GM12878 (cell line): Measurements from ENCODE around the gene CDHR2. TPM values are rescaled to one million over a fixed set of nuclear protein-coding genes. Genes with fewer than 3 reads are reported as not detected.

Experiments
- ATAC-seq: fragments of 200-7000 bp; cut with Tn5 transposase; 3 replicates; pipeline ENCODE4 v1.9.1; 2020; ENCODE audit warnings: mild to moderate bottlenecking, moderate library complexity
- BruUV-seq: library from RNA; stranded (reverse); fragments of 400-500 nt; replicated peaks from 2 replicates; lab custom pipeline; 2021; lab: Mats Ljungman, UMichigan
- CTCF ChIA-PET: fragments of 300-600 bp; sonication (Branson Sonifier 250); formaldehyde crosslinking; extraction: SDS; loops from one replicate; lab custom pipeline; 2021; ENCODE audit warnings: inconsistent platforms; lab: Yijun Ruan, JAX
- POLR2A ChIA-PET: fragments of 350-600 bp; formaldehyde crosslinking; extraction: SDS; loops from one replicate; lab custom pipeline; 2021; ENCODE audit warnings: inconsistent platforms; lab: Charles Lee
- RAD21 ChIA-PET: fragments of 300-600 bp; sonication (Branson Sonifier 250); formaldehyde crosslinking; loops from one replicate; lab custom pipeline; 2023; ENCODE audit warnings: antibody characterized with exemption; ENCODE audit not compliant: unreplicated experiment; lab: Charles Lee
- SMC1A ChIA-PET: fragments of 300-600 bp; sonication (Branson Sonifier 250); formaldehyde crosslinking; loops from one replicate; lab custom pipeline; 2023; ENCODE audit not compliant: unreplicated experiment, uncharacterized antibody; lab: Charles Lee
- DNase-seq: peaks from one replicate; pipeline ENCODE4 v3.0.0-alpha.2; 2011; ENCODE audit warnings: low read depth, low spot score
- FAIRE-seq: peaks from 3 replicates; lab custom pipeline; 2011; peaks lifted over from hg19 to GRCh38; lab: Jason Lieb, UNC
- H2AFZ ChIP-seq: 2 replicates; pipeline ENCODE4 v1.6.0; 2011; ENCODE audit warnings: low read depth, low read length, control low read depth; ENCODE audit not compliant: control insufficient read depth
- H3K27ac ChIP-seq: 2 replicates; pipeline ENCODE4 v1.5.1; 2011; ENCODE audit warnings: control low read depth; ENCODE audit not compliant: control insufficient read depth, insufficient read depth
- H3K27me3 ChIP-seq, 2 experiments: replicated peaks in 1 of 2; 2 replicates each; pipeline versions ENCODE4 v1.6.0 to v1.6.1; 2011; ENCODE audit warnings: low read length in 1 of 2; ENCODE audit not compliant: control insufficient read depth in 2 of 2, insufficient read depth in 2 of 2
- H3K36me3 ChIP-seq, 2 experiments: 2 replicates each; pipeline ENCODE4 v1.5.1; 2011; ENCODE audit warnings: low read length in 1 of 2; ENCODE audit not compliant: control insufficient read depth in 2 of 2, insufficient read depth in 2 of 2
- H3K4me1 ChIP-seq: 2 replicates; pipeline ENCODE4 v1.6.1; 2011; ENCODE audit warnings: mild to moderate bottlenecking, low read length, moderate library complexity, mixed read lengths; ENCODE audit not compliant: control insufficient read depth, insufficient read depth
- H3K4me2 ChIP-seq: 2 replicates; pipeline ENCODE4 v1.6.0; 2011; ENCODE audit warnings: control low read depth; ENCODE audit not compliant: control insufficient read depth, insufficient read depth
- H3K4me3 ChIP-seq: fragments of 200-600 bp; sonication (generic); 2 replicates; pipeline ENCODE4 v1.5.1; 2016
- H3K79me2 ChIP-seq: 2 replicates; pipeline ENCODE4 v1.6.0; 2011; ENCODE audit warnings: low read length; ENCODE audit not compliant: control insufficient read depth, insufficient read depth
- H3K9ac ChIP-seq: 2 replicates; pipeline ENCODE4 v1.8.0; 2011; ENCODE audit warnings: low read length, control low read depth, mixed read lengths; ENCODE audit not compliant: control insufficient read depth, insufficient read depth
- H3K9me3 ChIP-seq: replicated peaks from 3 replicates; pipeline ENCODE4 v1.5.1; 2011; ENCODE audit warnings: mild to moderate bottlenecking, low read length; ENCODE audit not compliant: control insufficient read depth, insufficient read depth
- H4K20me1 ChIP-seq: 2 replicates; pipeline ENCODE4 v1.6.0; 2011; ENCODE audit not compliant: control insufficient read depth, insufficient read depth
- EGR1 ChIP-seq, 2 experiments: IDR thresholded peaks; 1 replicate in 1 of 2; 2 replicates in 1 of 2; pipeline ENCODE4 v1.6.1; 2011 to 2012; ENCODE audit warnings: low read depth in 2 of 2, low read length in 2 of 2, borderline replicate concordance in 1 of 2, mild to moderate bottlenecking in 1 of 2, moderate library complexity in 1 of 2
- ESRRA ChIP-seq: IDR thresholded peaks from 2 replicates; pipeline ENCODE4 v1.6.1; 2012; ENCODE audit warnings: mild to moderate bottlenecking, low read length, improper control_type of control experiment
- HCFC1 ChIP-seq: fragments of 150-350 bp; IDR thresholded peaks from 2 replicates; pipeline ENCODE4 v1.6.1; 2014; ENCODE audit warnings: low read length
- HDGF ChIP-seq: fragments of 450-650 bp; IDR thresholded peaks from 2 replicates; pipeline ENCODE4 v1.6.1; 2016; ENCODE audit warnings: antibody characterized with exemption
- JUNB ChIP-seq: IDR thresholded peaks from 2 replicates; pipeline ENCODE4 v1.6.1; 2016; ENCODE audit warnings: antibody characterized with exemption, mild to moderate bottlenecking
- NFYA ChIP-seq: IDR thresholded peaks from 2 replicates; pipeline ENCODE4 v1.6.1; 2011; ENCODE audit warnings: low read depth, mild to moderate bottlenecking, low read length, improper control_type of control experiment, borderline replicate concordance
- NR2C1 ChIP-seq: fragments of 450-650 bp; IDR thresholded peaks from 2 replicates; pipeline ENCODE4 v1.6.1; 2017; ENCODE audit warnings: antibody characterized with exemption, mild to moderate bottlenecking, moderate library complexity
- PRDM15 ChIP-seq: fragments of 450-650 bp; formaldehyde crosslinking; IDR thresholded peaks from 2 replicates; pipeline ENCODE4 v1.4.0; 2020; ENCODE audit warnings: mild to moderate bottlenecking, moderate library complexity
- RBBP5 ChIP-seq: fragments of 200-600 bp; sonication (generic); conservative IDR thresholded peaks from 2 replicates; pipeline ENCODE4 v1.6.1; 2016
- SMARCA5 ChIP-seq: fragments of 450-650 bp; IDR thresholded peaks from 2 replicates; pipeline ENCODE4 v1.6.1; 2017; ENCODE audit warnings: mild to moderate bottlenecking
- TARDBP ChIP-seq: IDR thresholded peaks from 2 replicates; pipeline ENCODE4 v1.6.1; 2016; ENCODE audit warnings: borderline replicate concordance
- USF1 ChIP-seq: IDR thresholded peaks from 2 replicates; pipeline ENCODE4 v1.6.1; 2011; ENCODE audit warnings: borderline replicate concordance, low read depth, mild to moderate bottlenecking, moderate library complexity, mixed read lengths, low read length; ENCODE audit not compliant: insufficient read depth; ENCODE audit errors: extremely low read length
- USF2 ChIP-seq: IDR thresholded peaks from 2 replicates; pipeline ENCODE4 v1.6.1; 2011; ENCODE audit warnings: low read depth, low read length, improper control_type of control experiment, borderline replicate concordance
- WGBS: methylation state at CpG from one replicate; pipeline ENCODE4 v1.1.6; 2016; ENCODE audit warnings: low lambda C conversion rate; ENCODE audit not compliant: insufficient replicate concordance, insufficient coverage; ENCODE audit errors: missing lambda C conversion rate; 5-methylcytosine and 5-hydroxymethylcytosine counted together
- in situ Hi-C: fragments of 300-500 bp; cut with MboI; formaldehyde crosslinking; loops from 9 replicates; pipeline ENCODE4 v1.14.3; 2018; ENCODE audit warnings: mixed read lengths
- intact Hi-C: fragments of 100-400 bp; cut with micrococcal nuclease; formaldehyde crosslinking; loops from one replicate; pipeline ENCODE4 v1.14.2; 2022; ENCODE audit not compliant: unreplicated experiment
- polyA plus RNA-seq, 11 experiments: library from polyadenylated mRNA; depleted of rRNA in 4 of 11; unstranded in 6 of 11; stranded (reverse) in 5 of 11; fragments of >200 nt; fragmentation: Nextera tagmentation in 4 of 11; fragmentation: Illumina TruSeq in 1 of 11; extraction: Ambion mirVana in 4 of 11; extraction: Trizol in 1 of 11; gene quantifications; 1 replicate in 1 of 11; 2 replicates in 10 of 11; pipeline versions ENCODE4 v1.2.1 to v1.2.3, GENCODE V29; 2011 to 2016; ENCODE audit warnings: inconsistent platforms in 2 of 11, missing spikeins in 2 of 11, low read depth in 1 of 11
- total RNA-seq, 4 experiments: library from RNA; depleted of rRNA in 3 of 4; stranded (reverse); fragments of >200 nt in 3 of 4; fragmentation: Illumina TruSeq in 1 of 4; extraction: Trizol in 1 of 4; gene quantifications; 2 replicates each; pipeline versions ENCODE4 v1.2.1 to v1.2.3, GENCODE V29; 2013 to 2021
- TF ChIP-seq, protein P1 (sequence below): fragments of 450-650 bp; formaldehyde crosslinking; IDR thresholded peaks from 2 replicates; pipeline ENCODE4 v1.5.0; 2022; ENCODE audit warnings: mild to moderate bottlenecking, missing genetic modification characterization
- TF ChIP-seq, protein P2 (sequence below): IDR thresholded peaks from 2 replicates; pipeline ENCODE4 v1.6.1; 2012; ENCODE audit warnings: low read depth, low read length, improper control_type of control experiment

CDHR2 gene
- total and polyA plus RNA-seq, 10 of the 15 experiments (the other 5 are each of a cell fraction or from before 2014, with no cell fraction given), result 0.03 to 0.46 (median 0.06) TPM; not detected in 5

GRCh38 chr5:176528301-176528700 lies 20.8 kb upstream of the CDHR2 start:
- DNase-seq, result no peak
- Histone ChIP-seq H3K4me2 (no peak overlapping the region), H3K27ac (no peak overlapping the region), H3K79me2 (peaks cover 19% of the 10 kb centered on the region), H4K20me1 (no peaks in the 10 kb centered on the region; the same call in 1 of the 2 replicates), H2AFZ (no peak overlapping the region), H3K9me3 (no peaks in the 10 kb centered on the region), H3K27me3 (no peaks in the 10 kb centered on the region), H3K4me1 (peaks cover 31% of the 10 kb centered on the region), H3K36me3 (peaks cover 14 to 39% of the 10 kb centered on the region in 2 experiments)
- ChIA-PET CTCF (no interaction called here), SMC1A (no interaction called here)
- intact Hi-C loops, result no loop called here
- no peak for ATAC-seq
- TF ChIP-seq HDGF (no peak), TARDBP (no peak), HCFC1 (no peak), USF1 (no peak), EGR1 (IDR thresholded peaks at IDR 0.05; ENCODE audit: borderline replicate concordance in 1 of 2, low read depth in 2 of 2, low read length in 2 of 2) (no peak), NFYA (no peak), USF2 (no peak), NR2C1 (no peak), SMARCA5 (no peak), JUNB (no peak), ESRRA (no peak), RBBP5 (no peak), PRDM15 (CRISPR knock-in tag) (no peak)
- TF ChIP-seq, protein P1, sequence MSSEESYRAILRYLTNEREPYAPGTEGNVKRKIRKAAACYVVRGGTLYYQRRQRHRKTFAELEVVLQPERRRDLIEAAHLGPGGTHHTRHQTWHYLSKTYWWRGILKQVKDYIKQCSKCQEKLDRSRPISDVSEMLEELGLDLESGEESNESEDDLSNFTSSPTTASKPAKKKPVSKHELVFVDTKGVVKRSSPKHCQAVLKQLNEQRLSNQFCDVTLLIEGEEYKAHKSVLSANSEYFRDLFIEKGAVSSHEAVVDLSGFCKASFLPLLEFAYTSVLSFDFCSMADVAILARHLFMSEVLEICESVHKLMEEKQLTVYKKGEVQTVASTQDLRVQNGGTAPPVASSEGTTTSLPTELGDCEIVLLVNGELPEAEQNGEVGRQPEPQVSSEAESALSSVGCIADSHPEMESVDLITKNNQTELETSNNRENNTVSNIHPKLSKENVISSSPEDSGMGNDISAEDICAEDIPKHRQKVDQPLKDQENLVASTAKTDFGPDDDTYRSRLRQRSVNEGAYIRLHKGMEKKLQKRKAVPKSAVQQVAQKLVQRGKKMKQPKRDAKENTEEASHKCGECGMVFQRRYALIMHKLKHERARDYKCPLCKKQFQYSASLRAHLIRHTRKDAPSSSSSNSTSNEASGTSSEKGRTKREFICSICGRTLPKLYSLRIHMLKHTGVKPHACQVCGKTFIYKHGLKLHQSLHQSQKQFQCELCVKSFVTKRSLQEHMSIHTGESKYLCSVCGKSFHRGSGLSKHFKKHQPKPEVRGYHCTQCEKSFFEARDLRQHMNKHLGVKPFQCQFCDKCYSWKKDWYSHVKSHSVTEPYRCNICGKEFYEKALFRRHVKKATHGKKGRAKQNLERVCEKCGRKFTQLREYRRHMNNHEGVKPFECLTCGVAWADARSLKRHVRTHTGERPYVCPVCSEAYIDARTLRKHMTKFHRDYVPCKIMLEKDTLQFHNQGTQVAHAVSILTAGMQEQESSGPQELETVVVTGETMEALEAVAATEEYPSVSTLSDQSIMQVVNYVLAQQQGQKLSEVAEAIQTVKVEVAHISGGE, result no peak
- TF ChIP-seq, protein P2, sequence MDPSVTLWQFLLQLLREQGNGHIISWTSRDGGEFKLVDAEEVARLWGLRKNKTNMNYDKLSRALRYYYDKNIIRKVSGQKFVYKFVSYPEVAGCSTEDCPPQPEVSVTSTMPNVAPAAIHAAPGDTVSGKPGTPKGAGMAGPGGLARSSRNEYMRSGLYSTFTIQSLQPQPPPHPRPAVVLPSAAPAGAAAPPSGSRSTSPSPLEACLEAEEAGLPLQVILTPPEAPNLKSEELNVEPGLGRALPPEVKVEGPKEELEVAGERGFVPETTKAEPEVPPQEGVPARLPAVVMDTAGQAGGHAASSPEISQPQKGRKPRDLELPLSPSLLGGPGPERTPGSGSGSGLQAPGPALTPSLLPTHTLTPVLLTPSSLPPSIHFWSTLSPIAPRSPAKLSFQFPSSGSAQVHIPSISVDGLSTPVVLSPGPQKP, result no peak
- TF ChIP-seq, all 136 proteins: peak for 0
- ChIA-PET RAD21 (no interaction called here), POLR2A (no interaction called here)
- FAIRE-seq, result no peak
- Histone ChIP-seq H3K4me3 (no peak overlapping the region), H3K9ac (no peak overlapping the region)
- WGBS, result 94% methylated on average over 10 of the region's 11 CpGs
- in situ Hi-C loops, result no loop called here
- BruUV-seq, result no TSS peak
